GM23338 (cell line): ENCODE results near the gene TNFSF13. TPM values are rescaled to one million over a fixed set of nuclear protein-coding genes. Genes with fewer than 3 reads are reported as not detected.

Experiments used
- ATAC-seq: fragments of 200-7000 bp; cut with Tn5 transposase; 3 replicates; pipeline ENCODE4 v1.9.1; 2020
- DNase-seq: peaks from one replicate; pipeline ENCODE4 v3.0.0-alpha.2; 2015; ENCODE audit warnings: low spot score
- H2AFZ ChIP-seq: fragments of 200-600 bp; sonication (generic); 2 replicates; pipeline ENCODE4 v1.8.0; 2016; ENCODE audit warnings: antibody characterized with exemption, mild to moderate bottlenecking, moderate library complexity
- H3F3A ChIP-seq: fragments of 200-600 bp; sonication (generic); replicated peaks from 2 replicates; pipeline ENCODE4 v1.8.0; 2017; ENCODE audit warnings: antibody characterized with exemption, mixed run types, low read depth
- H3K27ac ChIP-seq: fragments of 200-600 bp; sonication (generic); 2 replicates; pipeline ENCODE4 v1.6.1; 2016; ENCODE audit warnings: low read depth
- H3K27me3 ChIP-seq: fragments of 200-600 bp; sonication (generic); 2 replicates; pipeline ENCODE4 v1.8.0; 2016; ENCODE audit warnings: mild to moderate bottlenecking, mixed run types, moderate library complexity; ENCODE audit not compliant: insufficient read depth
- H3K36me3 ChIP-seq: fragments of 200-600 bp; sonication (generic); 2 replicates; pipeline ENCODE4 v1.8.0; 2016; ENCODE audit warnings: mild to moderate bottlenecking; ENCODE audit not compliant: insufficient read depth
- H3K4me1 ChIP-seq: fragments of 200-600 bp; sonication (generic); 2 replicates; pipeline ENCODE4 v1.8.0; 2016; ENCODE audit warnings: mild to moderate bottlenecking, moderate library complexity; ENCODE audit not compliant: insufficient read depth
- H3K4me2 ChIP-seq: fragments of 200-600 bp; sonication (generic); 2 replicates; pipeline ENCODE4 v1.7.1; 2017; ENCODE audit warnings: mixed run types
- H3K4me3 ChIP-seq: fragments of 200-600 bp; sonication (generic); 2 replicates; pipeline ENCODE4 v1.6.1; 2016; ENCODE audit warnings: mixed run types
- H3K79me2 ChIP-seq: fragments of 200-600 bp; sonication (generic); replicated peaks from 2 replicates; pipeline ENCODE4 v1.8.0; 2017; ENCODE audit warnings: mild to moderate bottlenecking; ENCODE audit not compliant: insufficient read depth
- H3K9me2 ChIP-seq: fragments of 200-600 bp; sonication (generic); 2 replicates; pipeline ENCODE4 v1.8.0; 2017; ENCODE audit not compliant: insufficient read depth
- H4K20me1 ChIP-seq: fragments of 200-600 bp; sonication (generic); replicated peaks from 2 replicates; pipeline ENCODE4 v1.8.0; 2017; ENCODE audit warnings: mild to moderate bottlenecking; ENCODE audit not compliant: insufficient read depth
- H3K27ac Mint-ChIP-seq: 2 replicates; pipeline ENCODE4 v1.8.0; 2020; ENCODE audit warnings: inconsistent platforms, mild to moderate bottlenecking, moderate library complexity, mixed read lengths
- H3K27me3 Mint-ChIP-seq: 3 replicates; pipeline ENCODE4 v1.8.0; 2022; ENCODE audit warnings: low read depth, mild to moderate bottlenecking, moderate library complexity, mixed read lengths, inconsistent platforms; ENCODE audit not compliant: insufficient read depth, poor library complexity
- H3K36me3 Mint-ChIP-seq: 3 replicates; pipeline ENCODE4 v1.8.0; 2021; ENCODE audit warnings: low read depth, mild to moderate bottlenecking, inconsistent platforms, moderate library complexity, mixed read lengths
- H3K4me1 Mint-ChIP-seq: 3 replicates; pipeline ENCODE4 v1.8.0; 2020; ENCODE audit warnings: mild to moderate bottlenecking, inconsistent platforms, mixed read lengths
- H3K4me3 Mint-ChIP-seq: 3 replicates; pipeline ENCODE4 v1.8.0; 2021; ENCODE audit warnings: moderate library complexity, mild to moderate bottlenecking, inconsistent platforms, mixed read lengths
- H3K9me3 Mint-ChIP-seq: 3 replicates; pipeline ENCODE4 v1.8.0; 2020; ENCODE audit warnings: moderate library complexity, mild to moderate bottlenecking, inconsistent platforms, mixed read lengths
- CREB1 ChIP-seq: fragments of 250-450 bp; sonication (Bioruptor Pico); IDR thresholded peaks from 2 replicates; pipeline ENCODE4 v1.5.0; 2020; ENCODE audit warnings: low read depth, mild to moderate bottlenecking, moderate library complexity
- ETS1 ChIP-seq: IDR thresholded peaks from 2 replicates; pipeline ENCODE4 v1.6.1; 2016; ENCODE audit warnings: antibody characterized with exemption
- EZH2 ChIP-seq: fragments of 200-600 bp; sonication (generic); IDR thresholded peaks from one replicate; pipeline ENCODE4 v1.8.0; 2017; ENCODE audit warnings: antibody characterized with exemption, mild to moderate bottlenecking, low read depth; ENCODE audit not compliant: unreplicated experiment
- EZH2phosphoT487 ChIP-seq: fragments of 200-600 bp; sonication (generic); IDR thresholded peaks from one replicate; pipeline ENCODE4 v1.8.1; 2018; ENCODE audit warnings: antibody characterized with exemption; ENCODE audit not compliant: unreplicated experiment
- JUNB ChIP-seq: IDR thresholded peaks from one replicate; pipeline ENCODE4 v1.6.1; 2016; ENCODE audit warnings: antibody characterized with exemption; ENCODE audit not compliant: unreplicated experiment
- NANOG ChIP-seq: IDR thresholded peaks from 2 replicates; pipeline ENCODE4 v1.6.1; 2016; ENCODE audit warnings: antibody characterized with exemption, borderline replicate concordance
- POLR2AphosphoS5 ChIP-seq: IDR thresholded peaks from 2 replicates; pipeline ENCODE4 v1.6.1; 2016; ENCODE audit warnings: antibody characterized with exemption, low read depth
- REST ChIP-seq: IDR thresholded peaks from one replicate; pipeline ENCODE4 v1.6.1; 2018; ENCODE audit warnings: antibody characterized with exemption; ENCODE audit not compliant: unreplicated experiment
- STAT1 ChIP-seq: IDR thresholded peaks from one replicate; pipeline ENCODE4 v1.6.1; 2016; ENCODE audit warnings: antibody characterized with exemption; ENCODE audit not compliant: unreplicated experiment
- ZNF114 ChIP-seq: fragments of 250-450 bp; sonication (Bioruptor Pico); IDR thresholded peaks from 2 replicates; pipeline ENCODE4 v1.5.0; 2020; ENCODE audit warnings: mild to moderate bottlenecking, moderate library complexity
- polyA plus RNA-seq: library from polyadenylated mRNA; unstranded; fragments of >200 nt; fragmentation: Nextera tagmentation; extraction: Ambion mirVana; gene quantifications from 2 replicates; pipeline ENCODE4 v1.2.1, GENCODE V29; 2016
- total RNA-seq: library from RNA; depleted of rRNA; stranded (reverse); fragments of >200 nt; shearing (Covaris generic); gene quantifications from 2 replicates; pipeline ENCODE4 v1.2.3, GENCODE V29; 2014

TNFSF13 gene
- total and polyA plus RNA-seq, 2 experiments from 2014 or later, result 2.2 TPM; not detected in 1

- Mint-ChIP-seq H3K9me3 (no peaks in the 10 kb centered on the region; the same call in 2 of the 3 replicates), H3K4me1 (no peaks in the 10 kb centered on the region), H3K27me3 (peaks cover 13% of the 10 kb centered on the region), H3K27ac (no peak overlapping the region), H3K4me3 (no peak overlapping the region), H3K36me3 (peaks cover 96% of the 10 kb centered on the region)
- H3K27me3 ChIP-seq, result no peaks in the 10 kb centered on the region
- TF ChIP-seq ETS1 (no peak), STAT1 (no peak), JUNB (no peak)
- no peak overlapping the region for H2AFZ ChIP-seq
- DNase-seq (no peak), ATAC-seq (no peak)
- no peak overlapping the region for H3K27ac ChIP-seq
- H4K20me1 ChIP-seq, result 0 out of 2 replicates have a peak, but pooled peaks cover 2% of the 10 kb centered on the region
- 0 out of 2 replicates have a peak, but pooled peaks cover 2% of the 10 kb centered on the region for H3F3A ChIP-seq
- no peaks in the 10 kb centered on the region for H3K4me1 ChIP-seq
- H3K4me2 ChIP-seq, result no peak overlapping the region
- H3K4me3 ChIP-seq, result no peak overlapping the region
- no peaks in the 10 kb centered on the region; the same call in 1 of the 2 replicates for H3K79me2 ChIP-seq
- peaks cover 39% of the 10 kb centered on the region for H3K36me3 ChIP-seq
- H3K9me2 ChIP-seq, result no peaks in the 10 kb centered on the region
Measured at GRCh38 chr17:7508846-7509245, 49.7 kb upstream of the TNFSF13 start.

GRCh38 chr17:7509937-7510336 is 48.6 kb upstream of the TNFSF13 start:
- DNase-seq (no peak), ATAC-seq (no peak)
- H3K4me1 ChIP-seq, result no peaks in the 10 kb centered on the region
- peaks cover 89% of the 10 kb centered on the region for H3K36me3 Mint-ChIP-seq
- H3K27ac ChIP-seq, result no peak overlapping the region
- H2AFZ ChIP-seq, result no peak overlapping the region
- no peaks in the 10 kb centered on the region; the same call in 1 of the 2 replicates for H3K79me2 ChIP-seq
- H3K9me2 ChIP-seq, result no peaks in the 10 kb centered on the region
- no peaks in the 10 kb centered on the region; the same call in 2 of the 3 replicates for H3K9me3 Mint-ChIP-seq
- H3F3A ChIP-seq, result 0 out of 2 replicates have a peak, but pooled peaks cover 2% of the 10 kb centered on the region
- H3K27me3 ChIP-seq, result no peaks in the 10 kb centered on the region
- no peak overlapping the region for H3K4me2 ChIP-seq
- peaks cover 13% of the 10 kb centered on the region for H3K27me3 Mint-ChIP-seq
- peaks cover 28% of the 10 kb centered on the region for H3K36me3 ChIP-seq
- 0 out of 3 replicates have a peak, but pooled peaks cover 2% of the 10 kb centered on the region for H3K4me1 Mint-ChIP-seq
- no peak overlapping the region for H3K4me3 Mint-ChIP-seq
- no peak overlapping the region for H3K27ac Mint-ChIP-seq
- 0 out of 2 replicates have a peak, but pooled peaks cover 2% of the 10 kb centered on the region for H4K20me1 ChIP-seq
- H3K4me3 ChIP-seq, result no peak overlapping the region
- TF ChIP-seq ETS1 (no peak), ZNF114 (CRISPR knock-in tag) (no peak), EZH2phosphoT487 (no peak), POLR2AphosphoS5 (no peak), JUNB (no peak), CREB1 (CRISPR knock-in tag) (no peak), REST (no peak), EZH2 (no peak), NANOG (no peak)
